GM23338 (cell line): ENCODE data around the gene RAP1GAP. TPM values are rescaled to one million over a fixed set of nuclear protein-coding genes. Genes with fewer than 3 reads are reported as not detected.

Experiments used
- JUNB ChIP-seq: IDR thresholded peaks from one replicate; pipeline ENCODE4 v1.6.1; 2016; ENCODE audit warnings: antibody characterized with exemption; ENCODE audit not compliant: unreplicated experiment
- STAT1 ChIP-seq: IDR thresholded peaks from one replicate; pipeline ENCODE4 v1.6.1; 2016; ENCODE audit warnings: antibody characterized with exemption; ENCODE audit not compliant: unreplicated experiment
- ZNF114 ChIP-seq: fragments of 250-450 bp; sonication (Bioruptor Pico); IDR thresholded peaks from 2 replicates; pipeline ENCODE4 v1.5.0; 2020; ENCODE audit warnings: mild to moderate bottlenecking, moderate library complexity
- ZNF331 ChIP-seq: fragments of 250-450 bp; sonication (Bioruptor Pico); IDR thresholded peaks from 2 replicates; pipeline ENCODE4 v1.5.0; 2020; ENCODE audit warnings: low read depth, mild to moderate bottlenecking, moderate library complexity
- polyA plus RNA-seq: library from polyadenylated mRNA; unstranded; fragments of >200 nt; fragmentation: Nextera tagmentation; extraction: Ambion mirVana; gene quantifications from 2 replicates; pipeline ENCODE4 v1.2.1, GENCODE V29; 2016
- total RNA-seq: library from RNA; depleted of rRNA; stranded (reverse); fragments of >200 nt; shearing (Covaris generic); gene quantifications from 2 replicates; pipeline ENCODE4 v1.2.3, GENCODE V29; 2014
- TF ChIP-seq, protein P1 (sequence below): fragments of 250-450 bp; sonication (Bioruptor Pico); IDR thresholded peaks from 2 replicates; pipeline ENCODE4 v1.5.0; 2020; ENCODE audit warnings: mild to moderate bottlenecking, moderate library complexity
- TF ChIP-seq, protein P2 (sequence below), 2 experiments: fragments of 200-600 bp in 1 of 2; sonication (generic) in 1 of 2; conservative IDR thresholded peaks; 2 replicates each; pipeline versions ENCODE4 v1.5.1 to v1.6.1; 2016 to 2017; ENCODE audit warnings: antibody characterized with exemption in 2 of 2, low read depth in 2 of 2, mild to moderate bottlenecking in 2 of 2, moderate library complexity in 1 of 2

The RAP1GAP gene
- total and polyA plus RNA-seq, 2 experiments from 2014 or later: 4.3 to 6.6 TPM

DNA sequence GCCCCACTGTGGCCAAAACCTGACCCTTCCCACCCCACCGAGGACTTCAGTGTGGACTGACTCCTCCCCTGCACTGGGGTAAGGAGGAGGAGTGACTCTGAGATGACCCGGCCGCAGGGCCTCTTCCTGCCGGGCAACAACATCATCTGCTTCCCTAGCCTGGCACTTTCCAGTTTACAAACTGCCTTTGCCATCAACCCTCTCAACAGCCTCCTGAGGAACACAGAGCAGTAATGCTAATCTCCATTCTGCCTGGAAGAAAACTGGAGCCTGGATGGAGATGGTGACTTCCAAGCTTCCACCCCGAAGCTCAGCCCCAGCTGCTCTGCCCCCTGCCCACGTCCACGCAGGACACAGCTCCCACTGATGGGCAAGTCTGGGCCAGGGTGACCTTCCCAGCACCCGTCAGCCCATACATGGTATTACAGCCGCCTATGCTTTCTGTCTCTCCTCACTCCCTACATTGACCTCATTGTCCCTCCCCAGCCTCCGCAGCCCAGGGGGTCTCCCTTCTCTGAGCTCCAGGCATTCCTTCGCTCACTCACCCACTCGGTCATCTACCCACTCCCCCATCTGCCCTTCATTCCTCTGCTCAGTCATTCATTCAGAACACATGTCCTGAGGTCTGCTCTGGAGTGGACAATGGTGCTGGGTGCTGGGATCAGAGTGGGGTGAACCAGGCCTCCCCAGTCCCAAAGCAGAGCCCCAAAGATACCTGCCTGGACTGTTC is 34.2 kb downstream of the RAP1GAP start (continued):
- TF ChIP-seq, protein P1, sequence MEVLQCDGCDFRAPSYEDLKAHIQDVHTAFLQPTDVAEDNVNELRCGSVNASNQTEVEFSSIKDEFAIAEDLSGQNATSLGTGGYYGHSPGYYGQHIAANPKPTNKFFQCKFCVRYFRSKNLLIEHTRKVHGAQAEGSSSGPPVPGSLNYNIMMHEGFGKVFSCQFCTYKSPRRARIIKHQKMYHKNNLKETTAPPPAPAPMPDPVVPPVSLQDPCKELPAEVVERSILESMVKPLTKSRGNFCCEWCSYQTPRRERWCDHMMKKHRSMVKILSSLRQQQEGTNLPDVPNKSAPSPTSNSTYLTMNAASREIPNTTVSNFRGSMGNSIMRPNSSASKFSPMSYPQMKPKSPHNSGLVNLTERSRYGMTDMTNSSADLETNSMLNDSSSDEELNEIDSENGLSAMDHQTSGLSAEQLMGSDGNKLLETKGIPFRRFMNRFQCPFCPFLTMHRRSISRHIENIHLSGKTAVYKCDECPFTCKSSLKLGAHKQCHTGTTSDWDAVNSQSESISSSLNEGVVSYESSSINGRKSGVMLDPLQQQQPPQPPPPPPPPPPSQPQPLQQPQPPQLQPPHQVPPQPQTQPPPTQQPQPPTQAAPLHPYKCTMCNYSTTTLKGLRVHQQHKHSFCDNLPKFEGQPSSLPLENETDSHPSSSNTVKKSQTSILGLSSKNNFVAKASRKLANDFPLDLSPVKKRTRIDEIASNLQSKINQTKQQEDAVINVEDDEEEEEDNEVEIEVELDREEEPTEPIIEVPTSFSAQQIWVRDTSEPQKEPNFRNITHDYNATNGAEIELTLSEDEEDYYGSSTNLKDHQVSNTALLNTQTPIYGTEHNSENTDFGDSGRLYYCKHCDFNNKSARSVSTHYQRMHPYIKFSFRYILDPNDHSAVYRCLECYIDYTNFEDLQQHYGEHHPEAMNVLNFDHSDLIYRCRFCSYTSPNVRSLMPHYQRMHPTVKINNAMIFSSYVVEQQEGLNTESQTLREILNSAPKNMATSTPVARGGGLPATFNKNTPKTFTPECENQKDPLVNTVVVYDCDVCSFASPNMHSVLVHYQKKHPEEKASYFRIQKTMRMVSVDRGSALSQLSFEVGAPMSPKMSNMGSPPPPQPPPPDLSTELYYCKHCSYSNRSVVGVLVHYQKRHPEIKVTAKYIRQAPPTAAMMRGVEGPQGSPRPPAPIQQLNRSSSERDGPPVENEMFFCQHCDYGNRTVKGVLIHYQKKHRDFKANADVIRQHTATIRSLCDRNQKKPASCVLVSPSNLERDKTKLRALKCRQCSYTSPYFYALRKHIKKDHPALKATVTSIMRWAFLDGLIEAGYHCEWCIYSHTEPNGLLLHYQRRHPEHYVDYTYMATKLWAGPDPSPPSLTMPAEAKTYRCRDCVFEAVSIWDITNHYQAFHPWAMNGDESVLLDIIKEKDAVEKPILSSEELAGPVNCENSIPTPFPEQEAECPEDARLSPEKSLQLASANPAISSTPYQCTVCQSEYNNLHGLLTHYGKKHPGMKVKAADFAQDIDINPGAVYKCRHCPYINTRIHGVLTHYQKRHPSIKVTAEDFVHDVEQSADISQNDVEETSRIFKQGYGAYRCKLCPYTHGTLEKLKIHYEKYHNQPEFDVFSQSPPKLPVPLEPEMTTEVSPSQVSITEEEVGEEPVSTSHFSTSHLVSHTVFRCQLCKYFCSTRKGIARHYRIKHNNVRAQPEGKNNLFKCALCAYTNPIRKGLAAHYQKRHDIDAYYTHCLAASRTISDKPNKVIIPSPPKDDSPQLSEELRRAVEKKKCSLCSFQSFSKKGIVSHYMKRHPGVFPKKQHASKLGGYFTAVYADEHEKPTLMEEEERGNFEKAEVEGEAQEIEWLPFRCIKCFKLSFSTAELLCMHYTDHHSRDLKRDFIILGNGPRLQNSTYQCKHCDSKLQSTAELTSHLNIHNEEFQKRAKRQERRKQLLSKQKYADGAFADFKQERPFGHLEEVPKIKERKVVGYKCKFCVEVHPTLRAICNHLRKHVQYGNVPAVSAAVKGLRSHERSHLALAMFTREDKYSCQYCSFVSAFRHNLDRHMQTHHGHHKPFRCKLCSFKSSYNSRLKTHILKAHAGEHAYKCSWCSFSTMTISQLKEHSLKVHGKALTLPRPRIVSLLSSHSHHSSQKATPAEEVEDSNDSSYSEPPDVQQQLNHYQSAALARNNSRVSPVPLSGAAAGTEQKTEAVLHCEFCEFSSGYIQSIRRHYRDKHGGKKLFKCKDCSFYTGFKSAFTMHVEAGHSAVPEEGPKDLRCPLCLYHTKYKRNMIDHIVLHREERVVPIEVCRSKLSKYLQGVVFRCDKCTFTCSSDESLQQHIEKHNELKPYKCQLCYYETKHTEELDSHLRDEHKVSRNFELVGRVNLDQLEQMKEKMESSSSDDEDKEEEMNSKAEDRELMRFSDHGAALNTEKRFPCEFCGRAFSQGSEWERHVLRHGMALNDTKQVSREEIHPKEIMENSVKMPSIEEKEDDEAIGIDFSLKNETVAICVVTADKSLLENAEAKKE (CRISPR knock-in tag): no peak
- no peak for TF ChIP-seq STAT1
- TF ChIP-seq ZNF114: no peak
- TF ChIP-seq, protein P2, sequence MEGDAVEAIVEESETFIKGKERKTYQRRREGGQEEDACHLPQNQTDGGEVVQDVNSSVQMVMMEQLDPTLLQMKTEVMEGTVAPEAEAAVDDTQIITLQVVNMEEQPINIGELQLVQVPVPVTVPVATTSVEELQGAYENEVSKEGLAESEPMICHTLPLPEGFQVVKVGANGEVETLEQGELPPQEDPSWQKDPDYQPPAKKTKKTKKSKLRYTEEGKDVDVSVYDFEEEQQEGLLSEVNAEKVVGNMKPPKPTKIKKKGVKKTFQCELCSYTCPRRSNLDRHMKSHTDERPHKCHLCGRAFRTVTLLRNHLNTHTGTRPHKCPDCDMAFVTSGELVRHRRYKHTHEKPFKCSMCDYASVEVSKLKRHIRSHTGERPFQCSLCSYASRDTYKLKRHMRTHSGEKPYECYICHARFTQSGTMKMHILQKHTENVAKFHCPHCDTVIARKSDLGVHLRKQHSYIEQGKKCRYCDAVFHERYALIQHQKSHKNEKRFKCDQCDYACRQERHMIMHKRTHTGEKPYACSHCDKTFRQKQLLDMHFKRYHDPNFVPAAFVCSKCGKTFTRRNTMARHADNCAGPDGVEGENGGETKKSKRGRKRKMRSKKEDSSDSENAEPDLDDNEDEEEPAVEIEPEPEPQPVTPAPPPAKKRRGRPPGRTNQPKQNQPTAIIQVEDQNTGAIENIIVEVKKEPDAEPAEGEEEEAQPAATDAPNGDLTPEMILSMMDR (conservative IDR thresholded peaks at IDR 0.05; ENCODE audit: low read depth in 2 of 2): no peak
- TF ChIP-seq JUNB: no peak
- no peak for TF ChIP-seq ZNF331 (CRISPR knock-in tag)
